Esophagus squamous epithelium (tissue), 4 donors: Measurements from ENCODE around the gene SLC25A36.

ENCODE experiments used
- CTCF ChIP-seq, 6 experiments: fragments of 450-650 bp in 4 of 6; fragments of 200-600 bp in 2 of 6; sonication (generic) in 2 of 6; IDR thresholded peaks; one replicate each; pipeline ENCODE4 v1.5.1; 2016 to 2019; ENCODE audit warnings: antibody characterized with exemption in 6 of 6, mild to moderate bottlenecking in 4 of 6, moderate library complexity in 4 of 6
- POLR2A ChIP-seq, 4 donors: fragments of 450-650 bp; IDR thresholded peaks; one replicate each; pipeline ENCODE4 v1.6.1; 2017; ENCODE audit warnings: antibody characterized with exemption in 4 of 4, mild to moderate bottlenecking in 4 of 4, moderate library complexity in 3 of 4

- no peak for TF ChIP-seq CTCF (IDR thresholded peaks at IDR 0.05)
- TF ChIP-seq POLR2A (IDR thresholded peaks at IDR 0.05), result no peak
Measured at GRCh38 chr3:141020143-141020830, 78.7 kb downstream of the SLC25A36 start.
